Right ventricle myocardium superior (tissue), 1 donor: Measurements from ENCODE around the gene MYADM. TPM values are rescaled to one million over a fixed set of nuclear protein-coding genes. Genes with fewer than 3 reads are reported as not detected.
A peak's percentile ranks its signal among the peaks of the same experiment; 100 is the strongest.
"Not testable (repeated sequence)": the region's sequence is repeated elsewhere in the genome, so short reads cannot be mapped to it uniquely, and the experiment has no call there.

Experiments
- ATAC-seq: fragments of 200-7000 bp; cut with Tn5 transposase; one replicate; pipeline ENCODE4 v1.9.1; 2020; ENCODE audit warnings: mild to moderate bottlenecking; ENCODE audit not compliant: poor library complexity
- DNase-seq: peaks from one replicate; pipeline ENCODE4 v3.0.0-alpha.2; 2020
- intact Hi-C: fragments of 100-400 bp; cut with DNase I; formaldehyde crosslinking; loops from one replicate; pipeline ENCODE4 v1.11.2; 2022
- total RNA-seq: library from RNA; stranded (reverse); fragmentation: NEBNext Ultra II Directional; extraction: Animal tissue kit (Norgen Biotek cat#: 25700); gene quantifications from one replicate; pipeline ENCODE4 v1.2.1, GENCODE V29; 2021
- donor health status: DM: no; HTN: yes; CAD: no; lungs with severe emphysema.

Gene MYADM
- total RNA-seq, 1 donor from 2014 or later = 115 TPM

DNA sequence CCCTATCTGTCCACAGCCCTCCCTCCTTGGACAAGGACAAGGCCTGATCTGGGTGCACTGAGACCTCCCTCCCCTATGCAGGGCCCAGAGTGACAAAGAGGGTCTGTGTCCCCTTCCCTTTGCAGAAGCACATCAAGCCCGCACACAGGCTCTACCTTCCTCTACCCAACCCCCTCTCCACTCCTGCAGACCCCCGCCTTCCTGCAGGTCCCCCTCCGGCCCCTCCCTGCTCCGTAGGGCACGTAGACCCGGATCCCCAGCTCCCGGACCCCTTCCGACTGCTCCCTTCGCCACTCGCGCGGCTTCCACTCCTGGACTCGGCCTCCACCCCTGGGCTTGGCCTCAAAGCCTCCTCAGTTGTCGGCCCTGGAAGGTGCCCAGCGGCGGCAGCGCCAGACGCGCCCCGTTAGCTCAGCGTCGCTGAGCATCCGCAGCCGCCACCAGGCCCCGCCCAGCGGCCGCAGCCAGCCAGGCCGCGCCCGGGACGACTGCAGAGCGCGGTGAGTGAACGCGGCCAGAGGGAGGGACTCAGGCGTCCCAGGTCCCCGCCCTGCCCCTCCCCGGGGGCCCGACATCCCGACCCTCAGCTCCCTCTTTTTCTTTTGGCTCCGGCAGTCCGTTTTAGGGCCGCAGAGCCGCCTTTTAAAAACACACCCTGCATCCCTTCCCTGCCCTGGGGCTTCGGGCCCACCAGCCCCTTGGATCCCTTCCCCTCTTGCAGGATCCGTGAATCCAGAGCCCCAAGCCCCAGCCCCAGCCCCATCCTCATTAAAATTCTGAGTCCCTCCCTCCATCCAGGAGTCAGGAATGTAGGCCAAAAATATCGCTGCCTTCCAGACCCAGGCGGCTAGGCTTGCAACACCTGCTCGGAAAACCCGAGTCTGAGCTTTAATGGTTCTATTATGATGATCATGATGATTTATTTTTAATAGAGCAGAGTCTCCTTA is 1.5 kb upstream of the MYADM start:
- ATAC-seq (peak; percentile 56), DNase-seq (peak; percentile 93)
- intact Hi-C loops = no loop called here

DNA sequence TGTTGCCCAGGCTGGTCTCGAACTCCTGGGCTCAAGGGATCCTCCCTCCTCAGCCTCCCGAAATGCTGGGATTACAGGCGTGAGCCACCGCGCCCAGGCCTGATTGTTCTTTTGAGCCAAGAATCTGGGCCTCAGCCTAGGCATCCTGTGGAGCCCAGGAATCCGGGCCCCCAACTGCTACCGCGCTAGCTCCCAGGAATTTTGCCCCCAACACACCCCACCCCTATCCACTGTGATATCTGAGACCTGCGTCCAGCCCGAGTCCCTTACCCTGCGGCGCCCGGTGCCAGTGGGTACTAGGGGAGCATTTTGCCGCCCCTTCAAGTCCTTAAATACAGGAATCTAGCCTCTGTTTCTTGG is 838 bp upstream of the MYADM start:
- ATAC-seq = no peak
- DNase-seq = peak; percentile 51
- intact Hi-C loops = no loop called here

DNA sequence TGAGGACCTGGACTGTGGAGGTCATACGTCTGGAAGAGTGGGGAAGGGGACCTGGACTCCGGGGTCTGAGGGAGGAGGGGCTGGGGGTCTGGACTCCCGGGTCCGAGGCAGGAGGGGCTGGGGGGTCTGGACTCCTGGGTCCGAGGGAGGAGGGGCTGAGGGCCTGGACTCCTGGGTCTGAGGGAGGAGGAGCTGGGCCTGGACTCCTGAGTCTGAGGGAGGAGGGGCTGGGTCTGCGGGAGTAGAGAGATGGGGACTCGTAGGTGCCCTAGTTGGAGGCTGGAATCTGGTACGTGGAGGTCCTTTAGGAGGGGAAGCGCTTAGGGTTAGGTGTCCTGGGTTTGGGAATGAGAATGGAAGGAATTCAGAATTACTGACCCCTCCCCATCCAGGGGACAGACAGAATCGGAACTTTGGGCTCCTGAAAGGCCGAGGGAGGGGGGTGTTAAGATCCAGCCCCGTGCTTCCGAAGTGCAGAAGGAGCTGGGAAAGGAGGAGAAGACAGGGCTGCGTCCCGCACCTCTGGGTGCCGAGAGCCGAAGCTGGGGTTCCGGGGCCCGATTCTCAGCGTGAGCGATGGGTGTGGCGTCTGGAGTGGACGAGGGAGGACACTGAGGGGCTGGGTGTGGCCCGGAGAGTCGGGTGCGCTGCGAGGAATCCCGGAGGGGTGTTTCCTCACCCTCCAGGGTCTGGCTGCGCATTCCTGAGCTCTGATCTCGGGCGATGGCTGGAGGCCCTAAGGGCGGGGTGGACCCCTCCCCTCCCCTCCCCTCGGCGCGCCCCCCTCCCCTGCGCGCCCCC is 608 bp downstream of the MYADM start:
- ATAC-seq = peak; percentile 34
- intact Hi-C loops = no loop called here
- peak; percentile 81 for DNase-seq

- peak; percentile 96 for DNase-seq
- peak; percentile 73 for ATAC-seq
- intact Hi-C loops = no loop called here
Observed at GRCh38 chr19:53868892-53869804, 1.5 kb downstream of the MYADM start.

GRCh38 chr19:53869805-53870484 is 2.3 kb downstream of the MYADM start:
- intact Hi-C loops, ATAC-seq, DNase-seq: not testable (repeated sequence)

- ATAC-seq (no peak), DNase-seq (peak; percentile 52)
- intact Hi-C loops = no loop called here
Observed at GRCh38 chr19:53870485-53870844, 2.8 kb downstream of the MYADM start.

- DNase-seq = no peak
- ATAC-seq = no peak
- intact Hi-C loops = no loop called here
Observed at GRCh38 chr19:53871454-53871853, 3.8 kb downstream of the MYADM start.

DNA sequence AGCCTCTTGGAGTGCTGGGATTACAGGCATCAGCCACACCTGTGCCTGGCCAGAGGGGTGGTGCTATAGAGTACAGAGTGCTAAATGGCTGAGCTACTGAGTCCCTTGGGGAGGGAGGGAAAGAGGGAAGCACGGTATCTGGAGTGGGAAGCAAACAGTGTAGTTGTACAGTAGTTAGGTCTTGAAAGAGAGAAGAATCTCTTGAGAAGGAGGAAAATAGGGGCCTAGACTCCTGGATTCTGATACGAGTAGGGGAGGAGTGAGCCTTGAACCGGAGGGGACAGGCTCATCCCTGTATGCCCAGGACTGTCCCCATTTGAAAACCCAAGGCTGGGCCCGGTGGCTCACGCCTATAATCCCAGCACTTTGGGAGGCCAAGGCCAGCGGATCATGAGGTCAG is 5.1 kb downstream of the MYADM start:
- ATAC-seq (no peak), DNase-seq (peak; percentile 26)
- intact Hi-C loops = no loop called here

DNA sequence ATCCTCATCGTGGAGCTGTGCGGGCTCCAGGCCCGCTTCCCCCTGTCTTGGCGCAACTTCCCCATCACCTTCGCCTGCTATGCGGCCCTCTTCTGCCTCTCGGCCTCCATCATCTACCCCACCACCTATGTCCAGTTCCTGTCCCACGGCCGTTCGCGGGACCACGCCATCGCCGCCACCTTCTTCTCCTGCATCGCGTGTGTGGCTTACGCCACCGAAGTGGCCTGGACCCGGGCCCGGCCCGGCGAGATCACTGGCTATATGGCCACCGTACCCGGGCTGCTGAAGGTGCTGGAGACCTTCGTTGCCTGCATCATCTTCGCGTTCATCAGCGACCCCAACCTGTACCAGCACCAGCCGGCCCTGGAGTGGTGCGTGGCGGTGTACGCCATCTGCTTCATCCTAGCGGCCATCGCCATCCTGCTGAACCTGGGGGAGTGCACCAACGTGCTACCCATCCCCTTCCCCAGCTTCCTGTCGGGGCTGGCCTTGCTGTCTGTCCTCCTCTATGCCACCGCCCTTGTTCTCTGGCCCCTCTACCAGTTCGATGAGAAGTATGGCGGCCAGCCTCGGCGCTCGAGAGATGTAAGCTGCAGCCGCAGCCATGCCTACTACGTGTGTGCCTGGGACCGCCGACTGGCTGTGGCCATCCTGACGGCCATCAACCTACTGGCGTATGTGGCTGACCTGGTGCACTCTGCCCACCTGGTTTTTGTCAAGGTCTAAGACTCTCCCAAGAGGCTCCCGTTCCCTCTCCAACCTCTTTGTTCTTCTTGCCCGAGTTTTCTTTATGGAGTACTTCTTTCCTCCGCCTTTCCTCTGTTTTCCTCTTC is 6.3 kb downstream of the MYADM start:
- intact Hi-C loops = no loop called here
- DNase-seq (peak; percentile 43), ATAC-seq (no peak)

DNA sequence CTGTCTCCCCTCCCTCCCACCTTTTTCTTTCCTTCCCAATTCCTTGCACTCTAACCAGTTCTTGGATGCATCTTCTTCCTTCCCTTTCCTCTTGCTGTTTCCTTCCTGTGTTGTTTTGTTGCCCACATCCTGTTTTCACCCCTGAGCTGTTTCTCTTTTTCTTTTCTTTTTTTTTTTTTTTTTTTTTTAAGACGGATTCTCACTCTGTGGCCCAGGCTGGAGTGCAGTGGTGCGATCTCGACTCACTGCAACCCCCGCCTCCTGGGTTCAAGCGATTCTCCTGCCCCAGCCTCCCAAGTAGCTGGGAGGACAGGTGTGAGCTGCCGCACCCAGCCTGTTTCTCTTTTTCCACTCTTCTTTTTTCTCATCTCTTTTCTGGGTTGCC is 6.9 kb downstream of the MYADM start:
- intact Hi-C loops = no loop called here
- ATAC-seq (no peak), DNase-seq (peak; percentile 13)

- ATAC-seq = no peak
- intact Hi-C loops = no loop called here
- DNase-seq = peak; percentile 24
Observed at GRCh38 chr19:53875602-53876325, 8.1 kb downstream of the MYADM start.

GRCh38 chr19:53876651-53877224 is 9.1 kb downstream of the MYADM start:
- intact Hi-C loops = no loop called here
- no peak for ATAC-seq
- peak; percentile 10 for DNase-seq

GRCh38 chr19:53877361-53877766 is 9.7 kb downstream of the MYADM start:
- intact Hi-C loops = no loop called here
- DNase-seq (peak; percentile 17), ATAC-seq (no peak)

DNA sequence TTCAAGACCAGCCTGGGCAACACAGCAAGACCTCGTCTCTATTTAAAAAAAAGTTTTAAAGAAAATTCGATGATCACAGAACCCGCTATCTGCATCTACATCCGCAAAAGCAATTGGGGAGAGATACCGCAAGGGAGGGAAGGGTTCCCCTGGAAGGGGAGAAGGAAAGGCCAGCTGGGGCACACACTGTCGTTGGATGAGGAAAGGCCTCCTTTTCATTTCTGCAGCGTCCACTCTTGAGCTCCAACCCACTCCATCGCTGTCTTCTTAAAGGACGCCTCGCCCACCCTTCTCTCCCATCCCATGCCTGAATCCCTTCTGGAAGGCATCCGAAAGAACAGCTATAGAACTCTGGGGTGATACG is 11.1 kb downstream of the MYADM start:
- DNase-seq (no peak), ATAC-seq (no peak)
- intact Hi-C loops = no loop called here

DNA sequence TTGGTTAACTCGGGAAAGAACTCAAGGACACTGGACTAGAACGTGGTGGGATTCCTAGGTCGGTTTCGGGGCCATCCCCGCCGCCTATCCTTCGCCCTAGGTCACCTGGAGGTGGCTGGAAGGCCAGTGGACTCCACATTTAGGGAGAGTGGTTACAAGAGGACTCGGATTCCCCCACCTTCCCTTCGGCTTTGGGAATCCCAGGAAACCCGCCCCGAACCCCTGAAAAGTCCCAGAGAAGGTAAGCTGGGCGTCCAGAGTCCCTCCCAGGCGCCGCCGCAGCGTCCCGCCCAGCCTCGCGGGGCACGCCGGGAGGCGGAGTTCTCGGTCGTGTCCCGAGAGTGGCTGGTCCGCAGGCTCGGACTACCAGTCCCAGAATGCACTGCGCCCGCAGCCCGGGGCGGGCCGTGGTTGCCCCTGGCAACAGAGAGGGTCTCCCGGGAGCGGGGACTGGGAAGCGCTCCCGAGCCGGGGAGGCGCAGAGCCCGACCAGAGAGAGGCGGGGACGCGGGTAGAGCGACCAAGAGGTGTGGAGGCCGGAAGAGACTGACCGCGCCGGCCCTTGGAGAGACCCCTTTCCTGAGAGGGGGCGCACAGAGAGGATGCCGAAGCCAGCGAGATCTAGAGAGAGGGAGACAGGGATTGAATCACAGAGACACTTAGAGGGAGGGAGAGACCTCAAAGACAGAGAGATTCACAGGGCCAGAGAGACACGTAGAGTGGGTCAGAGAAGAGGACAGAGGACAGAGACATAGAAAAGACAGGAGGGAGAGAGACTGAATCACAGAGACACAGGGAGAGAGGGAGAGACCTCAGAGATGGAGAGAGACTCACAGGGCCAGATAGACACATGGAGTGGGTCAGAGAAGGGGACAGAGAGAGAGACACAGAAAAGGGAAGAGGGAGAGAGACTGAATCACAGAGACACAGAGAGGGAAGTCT is 11.7 kb downstream of the MYADM start:
- peak; percentile 98 for ATAC-seq
- intact Hi-C loops = no loop called here
- DNase-seq = peak; percentile 96
